GM19239 (cell line): Measurements from ENCODE around the gene DHRS7B.
"Not testable (repeated sequence)": the region's sequence is repeated elsewhere in the genome, so short reads cannot be mapped to it uniquely, and the experiment has no call there.

Experiments used
- DNase-seq: peaks from one replicate; pipeline ENCODE4 v3.0.0; 2011; ENCODE audit warnings: low spot score; ENCODE audit not compliant: insufficient read length
- FAIRE-seq: peaks from 2 replicates; lab custom pipeline; 2011; peaks lifted over from hg19 to GRCh38; lab: Jason Lieb, UNC

DHRS7B gene

GRCh38 chr17:21107067-21107650, 19.6 kb upstream of the DHRS7B start:
- not testable (repeated sequence) for DNase-seq, FAIRE-seq

DNA sequence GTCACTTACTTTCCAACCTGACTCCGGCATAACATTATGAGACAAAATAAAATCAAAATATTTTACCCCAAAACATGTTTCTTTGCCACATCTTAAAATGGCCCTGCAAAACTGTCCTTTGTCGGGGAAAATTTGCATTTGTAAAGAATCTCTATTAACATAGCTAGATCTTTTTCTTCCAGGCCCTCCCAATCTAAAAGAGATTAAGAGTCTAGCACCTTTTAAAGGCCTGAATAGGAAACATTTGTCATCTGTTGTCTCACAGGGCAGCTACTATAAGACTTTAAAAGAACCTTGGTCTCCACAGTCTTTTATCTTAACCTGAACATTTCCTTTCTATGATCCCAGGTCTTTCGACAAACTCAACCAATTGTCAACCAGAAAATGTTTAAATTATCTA, 18.1 kb upstream of the DHRS7B start:
- DNase-seq, result no peak

GRCh38 chr17:21113049-21113690, 13.6 kb upstream of the DHRS7B start:
- no peak for DNase-seq
- no peak for FAIRE-seq

More for the DNA sequence above, 18.1 kb upstream of the DHRS7B start:
- no peak for FAIRE-seq

DNA sequence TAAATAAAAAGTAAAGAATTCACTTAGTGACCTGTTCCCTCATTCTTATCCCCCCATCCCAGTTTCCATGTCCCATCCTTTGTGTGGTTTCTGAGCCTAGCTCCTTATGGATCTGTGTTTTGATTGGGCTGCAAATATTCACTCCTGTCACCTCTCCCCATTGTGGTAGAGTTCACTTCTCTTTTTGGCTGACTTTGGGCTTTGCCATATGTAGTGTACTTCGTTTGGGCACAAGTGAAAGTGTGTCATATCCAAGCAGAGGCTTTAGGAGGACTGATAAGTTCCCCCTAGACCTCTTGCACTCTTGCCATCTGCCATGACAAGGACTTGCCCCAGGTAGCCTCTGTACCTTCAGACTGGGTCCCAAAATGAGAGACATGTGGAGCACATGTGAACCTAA, 13.0 kb upstream of the DHRS7B start:
- FAIRE-seq (no peak), DNase-seq (no peak)

DNA sequence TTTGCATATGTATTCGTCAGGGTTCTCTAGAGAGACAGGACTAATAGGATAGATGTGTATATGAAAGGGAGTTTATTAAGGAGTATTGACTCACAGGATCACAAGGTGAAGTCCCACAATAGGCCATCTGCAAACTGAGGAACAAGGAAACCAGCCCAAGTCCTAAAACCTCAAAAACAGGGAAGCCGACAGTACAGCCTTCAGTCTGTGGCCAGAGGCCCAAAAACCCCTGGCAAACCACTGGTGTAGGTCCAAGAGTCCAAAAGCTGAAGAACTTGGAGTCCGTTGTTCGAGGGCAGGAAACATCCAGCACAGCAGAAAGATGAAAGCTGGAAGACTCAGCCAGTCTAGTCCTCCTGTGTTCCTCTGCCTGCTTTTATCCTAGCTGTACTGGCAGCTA, 12.0 kb upstream of the DHRS7B start:
- not testable (repeated sequence) for FAIRE-seq, DNase-seq

- FAIRE-seq (peak; percentile 92), DNase-seq (peak; percentile 56)
Measured at GRCh38 chr17:21119247-21119918, 7.4 kb upstream of the DHRS7B start.

DNA sequence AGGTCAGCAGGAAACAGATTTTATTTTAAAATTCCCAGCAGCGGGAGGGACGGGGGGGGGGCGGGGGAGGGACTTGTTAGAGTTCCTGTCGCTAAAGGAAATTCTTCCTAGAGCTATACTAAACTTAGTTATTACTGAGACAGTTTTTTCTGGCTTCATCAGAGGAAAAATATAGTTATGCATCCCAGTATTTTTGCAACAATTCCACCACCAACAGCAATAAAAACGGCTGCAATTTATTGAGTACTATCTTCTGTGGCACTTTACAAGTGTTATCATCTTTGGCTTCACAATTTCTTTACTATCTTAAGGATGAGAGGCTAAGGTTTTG, 6.9 kb upstream of the DHRS7B start:
- no peak for DNase-seq
- FAIRE-seq, result no peak

GRCh38 chr17:21124086-21124485, 2.7 kb upstream of the DHRS7B start:
- no peak for FAIRE-seq
- no peak for DNase-seq

- not testable (repeated sequence) for DNase-seq, FAIRE-seq
Measured at GRCh38 chr17:21124517-21124916, 2.2 kb upstream of the DHRS7B start.

GRCh38 chr17:21125862-21126261, 902 bp upstream of the DHRS7B start:
- DNase-seq, result no peak
- no peak for FAIRE-seq

GRCh38 chr17:21127509-21128077, 829 bp downstream of the DHRS7B start:
- peak; percentile 61 for FAIRE-seq
- no peak for DNase-seq

GRCh38 chr17:21129023-21129681, 2.4 kb downstream of the DHRS7B start:
- FAIRE-seq (no peak), DNase-seq (no peak)

DNA sequence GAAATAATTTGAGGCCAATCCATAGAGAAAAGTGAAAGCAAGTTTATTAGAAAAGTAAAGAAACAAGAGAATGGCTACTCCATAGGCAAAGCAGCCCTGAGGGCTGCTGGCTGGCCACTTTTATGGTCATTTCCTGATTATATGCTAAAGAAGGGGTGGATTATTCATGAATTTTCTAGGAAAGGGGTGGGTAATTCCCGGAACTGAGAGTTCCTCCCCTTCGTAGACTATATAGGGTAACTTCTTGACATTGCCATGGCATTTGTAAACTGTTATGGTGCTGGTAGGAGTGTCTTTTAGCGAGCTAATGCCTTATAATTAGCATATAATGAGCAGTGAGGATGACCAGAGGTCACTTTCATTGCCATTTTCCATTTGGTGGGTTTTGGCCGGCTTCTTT, 4.4 kb downstream of the DHRS7B start:
- no peak for DNase-seq
- FAIRE-seq, result no peak

- FAIRE-seq, result no peak
- no peak for DNase-seq
Measured at GRCh38 chr17:21132428-21132827, 5.7 kb downstream of the DHRS7B start.

GRCh38 chr17:21134559-21134958, 7.8 kb downstream of the DHRS7B start:
- DNase-seq, result no peak
- no peak for FAIRE-seq

- FAIRE-seq, result peak; percentile 31
Measured at GRCh38 chr17:21140911-21141310, 14.1 kb downstream of the DHRS7B start.

DNA sequence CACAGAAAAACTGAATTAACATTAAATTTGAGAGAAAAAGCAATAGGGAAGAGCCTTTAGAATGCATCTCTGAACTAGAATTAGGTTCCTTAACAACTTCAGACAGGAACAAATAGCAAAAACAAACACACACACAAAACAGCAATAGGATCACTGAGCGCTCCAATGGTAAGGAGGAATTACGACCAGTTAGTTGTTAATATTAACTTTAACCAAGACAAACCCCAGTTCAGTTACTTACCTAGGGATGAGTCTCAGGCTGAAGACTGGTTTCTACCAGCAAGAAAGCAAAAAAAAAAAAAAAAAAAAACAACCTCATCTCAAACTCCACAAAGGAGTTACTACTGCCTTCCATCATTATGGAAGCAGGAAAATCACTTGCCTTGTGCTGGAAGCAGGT, 14.6 kb downstream of the DHRS7B start:
- DNase-seq (no peak), FAIRE-seq (no peak)

More at GRCh38 chr17:21140911-21141310, 14.1 kb downstream of the DHRS7B start:
- DNase-seq, result no peak

GRCh38 chr17:21142065-21142464, 15.3 kb downstream of the DHRS7B start:
- not testable (repeated sequence) for FAIRE-seq

GRCh38 chr17:21143695-21144094, 16.9 kb downstream of the DHRS7B start:
- no peak for FAIRE-seq
- no peak for DNase-seq

More at GRCh38 chr17:21142065-21142464, 15.3 kb downstream of the DHRS7B start:
- DNase-seq, result not testable (repeated sequence)

DNA sequence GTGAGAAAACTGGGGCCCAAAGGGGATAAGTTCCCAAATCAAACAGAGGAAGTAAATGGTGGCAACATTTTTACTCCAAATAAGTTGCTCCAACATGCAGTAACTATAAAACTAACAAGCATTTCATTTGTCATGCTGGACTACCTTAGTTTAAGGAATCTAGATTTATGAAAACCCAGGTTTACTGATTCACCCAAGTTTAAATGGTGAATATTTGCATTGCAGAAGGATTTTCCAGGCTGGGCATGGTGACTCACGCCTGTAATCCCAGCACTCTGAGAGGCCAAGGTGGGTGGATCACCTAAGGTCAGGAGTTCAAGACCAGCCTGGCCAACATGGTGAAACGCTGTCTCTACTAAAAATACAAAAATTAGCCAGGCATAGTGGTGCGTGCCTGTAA, 17.5 kb downstream of the DHRS7B start:
- DNase-seq, FAIRE-seq: not testable (repeated sequence)
